MCF 10A (cell line): ENCODE results near the gene ANO2. TPM values are rescaled to one million over a fixed set of nuclear protein-coding genes. Genes with fewer than 3 reads are reported as not detected.

ENCODE experiments used
- BruUV-seq: library from RNA; stranded (reverse); fragments of 400-500 nt; replicated peaks from 2 replicates; lab custom pipeline; 2021; lab: Mats Ljungman, UMichigan
- CTCF ChIA-PET: fragments of 300-600 bp; sonication (Branson Sonifier 250); formaldehyde crosslinking; extraction: SDS; loops from one replicate; lab custom pipeline; 2021; ENCODE audit warnings: antibody characterized with exemption, inconsistent platforms; lab: Yijun Ruan, JAX
- POLR2A ChIA-PET: fragments of 300-600, 350-650 bp; sonication (Branson Sonifier 250); formaldehyde crosslinking; extraction: SDS; loops from one replicate; lab custom pipeline; 2020; ENCODE audit warnings: antibody characterized with exemption, inconsistent platforms; lab: Yijun Ruan, JAX
- DNase-seq: peaks from one replicate; pipeline ENCODE4 v3.0.0-alpha.2; 2018; ENCODE audit not compliant: unreplicated experiment
- H3K27ac Mint-ChIP-seq: one replicate; pipeline ENCODE4 v1.8.0; 2022; ENCODE audit warnings: mild to moderate bottlenecking, low read depth, mixed read lengths; ENCODE audit not compliant: unreplicated experiment
- H3K27me3 Mint-ChIP-seq: one replicate; pipeline ENCODE4 v1.8.0; 2022; ENCODE audit warnings: mixed read lengths; ENCODE audit not compliant: insufficient read depth, unreplicated experiment
- H3K36me3 Mint-ChIP-seq: one replicate; pipeline ENCODE4 v1.8.0; 2022; ENCODE audit warnings: mild to moderate bottlenecking, moderate library complexity, mixed read lengths; ENCODE audit not compliant: insufficient read depth, unreplicated experiment
- H3K4me1 Mint-ChIP-seq: one replicate; pipeline ENCODE4 v1.8.0; 2022; ENCODE audit warnings: mixed read lengths; ENCODE audit not compliant: insufficient read depth, unreplicated experiment
- H3K4me3 Mint-ChIP-seq: one replicate; pipeline ENCODE4 v1.8.0; 2022; ENCODE audit warnings: mild to moderate bottlenecking, moderate library complexity, mixed read lengths; ENCODE audit not compliant: unreplicated experiment
- H3K9me3 Mint-ChIP-seq: one replicate; pipeline ENCODE4 v1.8.0; 2022; ENCODE audit warnings: mixed read lengths; ENCODE audit not compliant: unreplicated experiment
- CTCF ChIP-seq: fragments of 200-600 bp; IDR thresholded peaks from one replicate; pipeline ENCODE4 v1.8.0; 2022; ENCODE audit warnings: antibody characterized with exemption, mild to moderate bottlenecking; ENCODE audit not compliant: unreplicated experiment
- intact Hi-C: fragments of 100-400 bp; cut with micrococcal nuclease; formaldehyde crosslinking; loops from 2 replicates; pipeline ENCODE4 v1.14.1; 2022
- total RNA-seq: library from RNA; stranded (reverse); gene quantifications from 2 replicates; pipeline ENCODE4 v1.2.3, GENCODE V29; 2022

ANO2 gene
- total RNA-seq, 1 experiment from 2014 or later: not detected

- POLR2A ChIA-PET: no interaction called here
- TF ChIP-seq CTCF: no peak
- CTCF ChIA-PET: no interaction called here
- H3K27ac Mint-ChIP-seq: no peak overlapping the region
- no peaks in the 10 kb centered on the region for H3K36me3 Mint-ChIP-seq
- no peak overlapping the region for H3K4me3 Mint-ChIP-seq
- BruUV-seq: no TSS peak
- H3K4me1 Mint-ChIP-seq: no peaks in the 10 kb centered on the region
- DNase-seq: no peak
- peaks cover 52% of the 10 kb centered on the region for H3K9me3 Mint-ChIP-seq
- intact Hi-C loops: no loop called here
- H3K27me3 Mint-ChIP-seq: no peaks in the 10 kb centered on the region
Observed at GRCh38 chr12:5587711-5588121, 357.3 kb downstream of the ANO2 start.

DNA sequence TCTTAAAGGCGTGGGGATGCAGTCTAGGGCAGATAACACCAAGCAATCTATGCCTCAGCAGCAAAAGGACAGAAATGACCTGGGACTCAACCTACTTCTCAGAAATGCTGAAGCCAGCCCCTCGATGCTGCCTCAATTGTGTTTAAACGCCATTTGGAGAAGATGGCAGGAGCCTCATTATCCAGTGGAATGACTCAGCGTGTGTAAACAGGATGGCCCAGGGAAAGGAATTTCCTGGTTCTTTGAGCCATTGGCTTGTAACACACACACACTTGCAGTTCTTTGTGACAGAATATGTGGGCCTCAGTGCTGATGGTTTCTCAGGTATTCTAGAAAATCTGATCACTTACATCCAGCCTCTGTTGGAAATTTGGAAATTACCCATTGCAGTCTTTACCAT lies 358.9 kb downstream of the ANO2 start:
- ChIA-PET POLR2A (no interaction called here), CTCF (no interaction called here)
- Mint-ChIP-seq H3K4me3 (no peak overlapping the region), H3K9me3 (peaks cover 54% of the 10 kb centered on the region), H3K36me3 (no peaks in the 10 kb centered on the region), H3K4me1 (no peaks in the 10 kb centered on the region), H3K27me3 (no peaks in the 10 kb centered on the region), H3K27ac (no peak overlapping the region)
- TF ChIP-seq CTCF: no peak
- DNase-seq: no peak
- BruUV-seq: no TSS peak
- intact Hi-C loops: no loop called here

- H3K27ac Mint-ChIP-seq: no peak overlapping the region
- intact Hi-C loops: no loop called here
- no peak for TF ChIP-seq CTCF
- CTCF ChIA-PET: interaction anchor here (0.9 kb wide), 1 partner anchor 20 kb away, joined by 3 read pairs; no protein-coding TSS in a partner anchor
- DNase-seq: no peak
- POLR2A ChIA-PET: no interaction called here
- BruUV-seq: no TSS peak
- H3K9me3 Mint-ChIP-seq: peaks cover 52% of the 10 kb centered on the region
- no peaks in the 10 kb centered on the region for H3K36me3 Mint-ChIP-seq
- H3K4me3 Mint-ChIP-seq: no peak overlapping the region
- H3K27me3 Mint-ChIP-seq: no peaks in the 10 kb centered on the region
- no peaks in the 10 kb centered on the region for H3K4me1 Mint-ChIP-seq
Observed at GRCh38 chr12:5585178-5585577, 359.9 kb downstream of the ANO2 start.

GRCh38 chr12:5584412-5585175 lies 360.5 kb downstream of the ANO2 start:
- no peaks in the 10 kb centered on the region for H3K36me3 Mint-ChIP-seq
- no TSS peak for BruUV-seq
- H3K9me3 Mint-ChIP-seq: peaks cover 50% of the 10 kb centered on the region
- ChIA-PET POLR2A (no interaction called here), CTCF (interaction anchor here (0.9 kb wide), 1 partner anchor 19 kb away, joined by 3 read pairs; no protein-coding TSS in a partner anchor)
- H3K4me1 Mint-ChIP-seq: no peaks in the 10 kb centered on the region
- DNase-seq: no peak
- intact Hi-C loops: no loop called here
- no peaks in the 10 kb centered on the region for H3K27me3 Mint-ChIP-seq
- no peak overlapping the region for H3K4me3 Mint-ChIP-seq
- no peak for TF ChIP-seq CTCF
- H3K27ac Mint-ChIP-seq: no peak overlapping the region
